ENCODE results near the gene SDK1.

The SDK1 gene

DNA sequence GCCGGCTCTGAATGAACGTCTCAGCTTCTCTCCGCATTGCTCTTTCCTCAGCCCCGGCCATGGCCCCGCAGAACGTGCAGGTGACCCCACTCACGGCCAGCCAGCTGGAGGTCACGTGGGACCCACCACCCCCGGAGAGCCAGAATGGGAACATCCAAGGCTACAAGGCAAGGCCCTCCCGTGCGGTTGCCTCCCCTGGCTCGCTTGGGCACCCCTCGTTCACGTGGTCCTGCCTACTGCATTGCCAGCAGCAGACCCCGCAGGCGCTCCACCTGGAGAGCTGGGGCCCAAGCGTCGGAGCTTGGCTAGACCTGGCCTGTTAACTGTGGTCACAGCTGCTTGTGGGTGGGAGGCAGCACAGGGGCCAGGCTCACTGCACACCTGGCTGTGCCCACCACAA, 904.8 kb downstream of the SDK1 start:
- ChIA-PET CTCF (no interaction called here), POLR2A (no interaction called here)
- Histone ChIP-seq H3K4me1 (ENCODE audit: control insufficient read depth, insufficient read depth, low read length) (no peaks in the 10 kb centered on the region), H3K27ac (ENCODE audit: extremely low read depth, low read depth, low read length) (no peak overlapping the region), H3K36me3 (ENCODE audit: control insufficient read depth in 2 of 2, insufficient read depth in 1 of 2, low read length in 2 of 2) (no peaks in the 10 kb centered on the region), H3K9me3 (ENCODE audit: control insufficient read depth, insufficient read depth, low read depth, low read length) (no peaks in the 10 kb centered on the region), H3K4me3 (ENCODE audit: low read depth, low read length) (no peak overlapping the region)
- no peak for TF ChIP-seq ZNF202 (tag by site-specific recombination; IDR thresholded peaks at IDR 0.05; ENCODE audit: borderline replicate concordance)
- no peak for TF ChIP-seq ZNF776 (tag by site-specific recombination; IDR thresholded peaks at IDR 0.05; ENCODE audit: borderline replicate concordance)
- TF ChIP-seq, protein P1, sequence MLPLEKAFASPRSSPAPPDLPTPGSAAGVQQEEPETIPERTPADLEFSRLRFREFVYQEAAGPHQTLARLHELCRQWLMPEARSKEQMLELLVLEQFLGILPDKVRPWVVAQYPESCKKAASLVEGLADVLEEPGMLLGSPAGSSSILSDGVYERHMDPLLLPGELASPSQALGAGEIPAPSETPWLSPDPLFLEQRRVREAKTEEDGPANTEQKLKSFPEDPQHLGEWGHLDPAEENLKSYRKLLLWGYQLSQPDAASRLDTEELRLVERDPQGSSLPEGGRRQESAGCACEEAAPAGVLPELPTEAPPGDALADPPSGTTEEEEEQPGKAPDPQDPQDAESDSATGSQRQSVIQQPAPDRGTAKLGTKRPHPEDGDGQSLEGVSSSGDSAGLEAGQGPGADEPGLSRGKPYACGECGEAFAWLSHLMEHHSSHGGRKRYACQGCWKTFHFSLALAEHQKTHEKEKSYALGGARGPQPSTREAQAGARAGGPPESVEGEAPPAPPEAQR (tag by site-specific recombination; IDR thresholded peaks at IDR 0.05): no peak
- TF ChIP-seq KLF1 (tag by site-specific recombination; IDR thresholded peaks at IDR 0.05): no peak
- no peak for TF ChIP-seq ZNF621 (tag by site-specific recombination; IDR thresholded peaks at IDR 0.05)
- TF ChIP-seq, protein P2, sequence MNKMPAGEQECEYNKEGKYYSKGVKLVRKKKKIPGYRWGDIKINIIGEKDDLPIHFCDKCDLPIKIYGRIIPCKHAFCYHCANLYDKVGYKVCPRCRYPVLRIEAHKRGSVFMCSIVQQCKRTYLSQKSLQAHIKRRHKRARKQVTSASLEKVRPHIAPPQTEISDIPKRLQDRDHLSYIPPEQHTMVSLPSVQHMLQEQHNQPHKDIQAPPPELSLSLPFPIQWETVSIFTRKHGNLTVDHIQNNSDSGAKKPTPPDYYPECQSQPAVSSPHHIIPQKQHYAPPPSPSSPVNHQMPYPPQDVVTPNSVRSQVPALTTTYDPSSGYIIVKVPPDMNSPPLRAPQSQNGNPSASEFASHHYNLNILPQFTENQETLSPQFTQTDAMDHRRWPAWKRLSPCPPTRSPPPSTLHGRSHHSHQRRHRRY (tag by site-specific recombination; IDR thresholded peaks at IDR 0.05): no peak
- no peak for TF ChIP-seq ZNF629 (tag by site-specific recombination; IDR thresholded peaks at IDR 0.05)
- TF ChIP-seq ZNF558 (tag by site-specific recombination; IDR thresholded peaks at IDR 0.05): no peak
- TF ChIP-seq, protein P3, sequence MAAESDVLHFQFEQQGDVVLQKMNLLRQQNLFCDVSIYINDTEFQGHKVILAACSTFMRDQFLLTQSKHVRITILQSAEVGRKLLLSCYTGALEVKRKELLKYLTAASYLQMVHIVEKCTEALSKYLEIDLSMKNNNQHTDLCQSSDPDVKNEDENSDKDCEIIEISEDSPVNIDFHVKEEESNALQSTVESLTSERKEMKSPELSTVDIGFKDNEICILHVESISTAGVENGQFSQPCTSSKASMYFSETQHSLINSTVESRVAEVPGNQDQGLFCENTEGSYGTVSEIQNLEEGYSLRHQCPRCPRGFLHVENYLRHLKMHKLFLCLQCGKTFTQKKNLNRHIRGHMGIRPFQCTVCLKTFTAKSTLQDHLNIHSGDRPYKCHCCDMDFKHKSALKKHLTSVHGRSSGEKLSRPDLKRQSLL (tag by site-specific recombination; IDR thresholded peaks at IDR 0.05): no peak
- TF ChIP-seq, protein P4, sequence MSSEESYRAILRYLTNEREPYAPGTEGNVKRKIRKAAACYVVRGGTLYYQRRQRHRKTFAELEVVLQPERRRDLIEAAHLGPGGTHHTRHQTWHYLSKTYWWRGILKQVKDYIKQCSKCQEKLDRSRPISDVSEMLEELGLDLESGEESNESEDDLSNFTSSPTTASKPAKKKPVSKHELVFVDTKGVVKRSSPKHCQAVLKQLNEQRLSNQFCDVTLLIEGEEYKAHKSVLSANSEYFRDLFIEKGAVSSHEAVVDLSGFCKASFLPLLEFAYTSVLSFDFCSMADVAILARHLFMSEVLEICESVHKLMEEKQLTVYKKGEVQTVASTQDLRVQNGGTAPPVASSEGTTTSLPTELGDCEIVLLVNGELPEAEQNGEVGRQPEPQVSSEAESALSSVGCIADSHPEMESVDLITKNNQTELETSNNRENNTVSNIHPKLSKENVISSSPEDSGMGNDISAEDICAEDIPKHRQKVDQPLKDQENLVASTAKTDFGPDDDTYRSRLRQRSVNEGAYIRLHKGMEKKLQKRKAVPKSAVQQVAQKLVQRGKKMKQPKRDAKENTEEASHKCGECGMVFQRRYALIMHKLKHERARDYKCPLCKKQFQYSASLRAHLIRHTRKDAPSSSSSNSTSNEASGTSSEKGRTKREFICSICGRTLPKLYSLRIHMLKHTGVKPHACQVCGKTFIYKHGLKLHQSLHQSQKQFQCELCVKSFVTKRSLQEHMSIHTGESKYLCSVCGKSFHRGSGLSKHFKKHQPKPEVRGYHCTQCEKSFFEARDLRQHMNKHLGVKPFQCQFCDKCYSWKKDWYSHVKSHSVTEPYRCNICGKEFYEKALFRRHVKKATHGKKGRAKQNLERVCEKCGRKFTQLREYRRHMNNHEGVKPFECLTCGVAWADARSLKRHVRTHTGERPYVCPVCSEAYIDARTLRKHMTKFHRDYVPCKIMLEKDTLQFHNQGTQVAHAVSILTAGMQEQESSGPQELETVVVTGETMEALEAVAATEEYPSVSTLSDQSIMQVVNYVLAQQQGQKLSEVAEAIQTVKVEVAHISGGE (tag by site-specific recombination; conservative IDR thresholded peaks at IDR 0.05; ENCODE audit: low read depth): no peak
- TF ChIP-seq ZNF48 (tag by site-specific recombination; IDR thresholded peaks at IDR 0.05): no peak

DNA sequence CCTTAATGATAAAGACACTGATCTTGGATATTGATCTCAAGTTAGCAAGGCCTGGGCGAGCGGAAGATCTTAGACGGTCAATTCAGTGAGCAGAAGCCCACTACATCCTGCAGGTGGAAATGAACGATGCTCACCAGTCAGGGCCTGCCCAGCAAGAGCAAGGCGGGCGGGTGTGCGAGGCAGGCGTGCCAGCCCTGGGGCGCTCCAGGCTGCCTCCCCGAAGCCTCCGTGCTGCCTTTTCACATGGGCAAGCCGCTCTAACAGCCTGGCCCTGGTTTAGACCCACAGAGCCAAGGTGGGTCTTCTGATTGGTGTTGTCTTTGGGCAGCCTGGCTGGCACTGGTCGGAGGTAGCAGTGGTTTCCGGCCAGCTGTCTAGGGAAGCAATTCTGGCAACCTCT, 906.0 kb downstream of the SDK1 start:
- no peak overlapping the region for H3K27ac ChIP-seq (ENCODE audit: extremely low read depth, low read depth, low read length)
- no peaks in the 10 kb centered on the region for H3K9me3 ChIP-seq (ENCODE audit: control insufficient read depth, insufficient read depth, low read depth, low read length)
- no peak overlapping the region for H3K4me3 ChIP-seq (ENCODE audit: low read depth, low read length)
- H3K4me1 ChIP-seq (ENCODE audit: control insufficient read depth, insufficient read depth, low read length): no peaks in the 10 kb centered on the region
- TF ChIP-seq, protein P5, sequence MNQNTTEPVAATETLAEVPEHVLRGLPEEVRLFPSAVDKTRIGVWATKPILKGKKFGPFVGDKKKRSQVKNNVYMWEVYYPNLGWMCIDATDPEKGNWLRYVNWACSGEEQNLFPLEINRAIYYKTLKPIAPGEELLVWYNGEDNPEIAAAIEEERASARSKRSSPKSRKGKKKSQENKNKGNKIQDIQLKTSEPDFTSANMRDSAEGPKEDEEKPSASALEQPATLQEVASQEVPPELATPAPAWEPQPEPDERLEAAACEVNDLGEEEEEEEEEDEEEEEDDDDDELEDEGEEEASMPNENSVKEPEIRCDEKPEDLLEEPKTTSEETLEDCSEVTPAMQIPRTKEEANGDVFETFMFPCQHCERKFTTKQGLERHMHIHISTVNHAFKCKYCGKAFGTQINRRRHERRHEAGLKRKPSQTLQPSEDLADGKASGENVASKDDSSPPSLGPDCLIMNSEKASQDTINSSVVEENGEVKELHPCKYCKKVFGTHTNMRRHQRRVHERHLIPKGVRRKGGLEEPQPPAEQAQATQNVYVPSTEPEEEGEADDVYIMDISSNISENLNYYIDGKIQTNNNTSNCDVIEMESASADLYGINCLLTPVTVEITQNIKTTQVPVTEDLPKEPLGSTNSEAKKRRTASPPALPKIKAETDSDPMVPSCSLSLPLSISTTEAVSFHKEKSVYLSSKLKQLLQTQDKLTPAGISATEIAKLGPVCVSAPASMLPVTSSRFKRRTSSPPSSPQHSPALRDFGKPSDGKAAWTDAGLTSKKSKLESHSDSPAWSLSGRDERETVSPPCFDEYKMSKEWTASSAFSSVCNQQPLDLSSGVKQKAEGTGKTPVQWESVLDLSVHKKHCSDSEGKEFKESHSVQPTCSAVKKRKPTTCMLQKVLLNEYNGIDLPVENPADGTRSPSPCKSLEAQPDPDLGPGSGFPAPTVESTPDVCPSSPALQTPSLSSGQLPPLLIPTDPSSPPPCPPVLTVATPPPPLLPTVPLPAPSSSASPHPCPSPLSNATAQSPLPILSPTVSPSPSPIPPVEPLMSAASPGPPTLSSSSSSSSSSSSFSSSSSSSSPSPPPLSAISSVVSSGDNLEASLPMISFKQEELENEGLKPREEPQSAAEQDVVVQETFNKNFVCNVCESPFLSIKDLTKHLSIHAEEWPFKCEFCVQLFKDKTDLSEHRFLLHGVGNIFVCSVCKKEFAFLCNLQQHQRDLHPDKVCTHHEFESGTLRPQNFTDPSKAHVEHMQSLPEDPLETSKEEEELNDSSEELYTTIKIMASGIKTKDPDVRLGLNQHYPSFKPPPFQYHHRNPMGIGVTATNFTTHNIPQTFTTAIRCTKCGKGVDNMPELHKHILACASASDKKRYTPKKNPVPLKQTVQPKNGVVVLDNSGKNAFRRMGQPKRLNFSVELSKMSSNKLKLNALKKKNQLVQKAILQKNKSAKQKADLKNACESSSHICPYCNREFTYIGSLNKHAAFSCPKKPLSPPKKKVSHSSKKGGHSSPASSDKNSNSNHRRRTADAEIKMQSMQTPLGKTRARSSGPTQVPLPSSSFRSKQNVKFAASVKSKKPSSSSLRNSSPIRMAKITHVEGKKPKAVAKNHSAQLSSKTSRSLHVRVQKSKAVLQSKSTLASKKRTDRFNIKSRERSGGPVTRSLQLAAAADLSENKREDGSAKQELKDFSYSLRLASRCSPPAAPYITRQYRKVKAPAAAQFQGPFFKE (tag by site-specific recombination; IDR thresholded peaks at IDR 0.05; ENCODE audit: borderline replicate concordance): no peak
- TF ChIP-seq IKZF3 (tag by site-specific recombination; IDR thresholded peaks at IDR 0.05): no peak
- TF ChIP-seq HOXA7 (CRISPR knock-in tag; IDR thresholded peaks at IDR 0.05; ENCODE audit: borderline replicate concordance): no peak
- H3K36me3 ChIP-seq (ENCODE audit: control insufficient read depth in 2 of 2, insufficient read depth in 1 of 2, low read length in 2 of 2): no peaks in the 10 kb centered on the region
- ChIA-PET CTCF (no interaction called here), POLR2A (no interaction called here)

Data from HEK293 (cell line).